ENCODE measurements around the gene LPP.

The LPP gene

DNA sequence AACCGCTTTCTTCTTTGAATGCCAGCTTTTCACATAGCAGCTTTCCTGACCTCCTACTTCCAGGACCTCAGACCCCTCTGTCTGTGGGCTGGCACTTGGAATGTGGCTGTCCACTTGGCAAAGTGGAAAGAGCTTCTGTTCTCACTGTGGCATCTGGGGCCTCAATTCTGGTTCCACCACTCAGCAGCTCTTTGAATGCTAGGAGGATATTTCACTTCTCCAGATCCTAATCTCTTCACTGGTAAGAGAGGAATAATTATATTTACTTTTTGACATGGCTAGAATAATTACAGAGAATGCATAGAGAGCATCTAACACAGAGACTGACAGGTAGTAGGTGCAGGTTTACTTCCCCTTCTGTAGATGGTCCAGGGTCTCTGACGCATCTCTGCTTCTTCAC is 405.9 kb downstream of the LPP start:
- DNase-seq, result no peak
- intact Hi-C loops (cut with DNase I), result no loop called here

DNA sequence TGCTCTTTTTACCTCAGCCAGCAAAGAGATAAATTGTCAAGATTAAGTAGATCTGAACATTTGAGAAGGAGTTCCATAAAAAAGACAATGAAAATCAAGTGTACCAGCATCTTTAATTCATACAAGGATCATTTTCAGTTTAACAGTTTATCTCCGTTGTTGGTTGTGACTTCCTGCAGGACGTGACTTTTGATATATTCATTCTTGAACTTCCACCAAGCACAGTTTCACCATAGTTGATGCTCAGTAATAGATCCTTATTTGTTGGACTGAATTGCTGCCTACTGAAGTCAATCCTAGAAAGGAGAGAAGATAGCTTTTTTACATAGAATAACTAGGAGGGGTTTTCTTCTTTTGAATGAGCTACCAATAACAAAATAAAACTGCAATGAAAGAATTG is 408.2 kb downstream of the LPP start:
- intact Hi-C loops (cut with DNase I), result no loop called here
- no peak for DNase-seq

DNA sequence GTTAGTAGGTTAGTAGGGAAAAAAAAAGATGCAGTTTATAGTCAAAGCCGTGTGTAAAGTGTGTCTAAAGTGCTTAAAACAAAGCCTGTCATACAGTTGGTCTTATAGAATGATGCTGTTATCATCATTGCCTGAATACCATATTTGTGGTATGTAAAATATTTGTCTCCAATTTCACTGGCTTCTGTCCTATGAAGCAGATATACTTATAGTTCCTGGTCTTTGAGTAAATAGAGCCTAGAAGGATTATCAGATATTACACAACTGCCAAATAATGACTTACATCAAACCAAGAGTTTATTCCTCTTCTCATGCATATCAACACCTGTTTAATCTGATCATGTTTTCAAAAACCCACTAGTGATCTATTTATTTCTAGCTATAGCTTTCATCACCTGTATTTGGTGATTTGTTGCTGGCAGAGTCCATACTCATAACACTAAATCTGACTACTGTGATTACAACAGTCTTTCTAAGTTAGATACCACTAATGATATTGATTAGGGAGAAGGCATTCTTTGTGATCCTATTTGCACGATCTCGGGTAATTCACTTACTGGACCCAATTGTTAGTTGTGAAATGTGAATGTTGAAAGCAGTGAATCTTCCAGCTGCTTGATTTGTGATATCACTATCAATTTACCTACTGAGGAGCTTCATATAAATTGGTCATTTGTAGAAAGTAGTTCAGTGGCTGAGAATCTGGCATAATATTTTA is 413.7 kb downstream of the LPP start:
- DNase-seq, result no peak
- intact Hi-C loops (cut with DNase I), result no loop called here

DNA sequence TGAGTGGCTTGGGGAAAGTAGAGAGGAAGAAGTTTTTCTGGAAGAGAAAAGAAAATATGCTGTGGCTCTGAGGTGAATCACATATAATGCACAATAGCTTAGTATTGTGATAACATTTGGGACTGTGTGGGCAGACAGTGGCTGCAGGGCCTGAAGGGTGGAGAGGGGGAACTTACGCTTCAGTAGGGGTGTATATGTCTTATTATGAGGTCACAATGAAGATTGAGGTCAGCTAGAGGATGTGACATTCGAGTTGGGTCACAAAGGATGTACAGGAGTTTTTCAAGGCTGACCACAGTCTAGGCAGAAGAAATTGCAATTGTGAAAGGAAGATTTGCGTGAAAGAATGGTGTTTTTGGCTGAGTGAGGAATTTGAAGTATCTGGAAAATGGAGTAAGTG is 414.8 kb downstream of the LPP start:
- DNase-seq, result no peak
- intact Hi-C loops (cut with DNase I), result no loop called here

DNA sequence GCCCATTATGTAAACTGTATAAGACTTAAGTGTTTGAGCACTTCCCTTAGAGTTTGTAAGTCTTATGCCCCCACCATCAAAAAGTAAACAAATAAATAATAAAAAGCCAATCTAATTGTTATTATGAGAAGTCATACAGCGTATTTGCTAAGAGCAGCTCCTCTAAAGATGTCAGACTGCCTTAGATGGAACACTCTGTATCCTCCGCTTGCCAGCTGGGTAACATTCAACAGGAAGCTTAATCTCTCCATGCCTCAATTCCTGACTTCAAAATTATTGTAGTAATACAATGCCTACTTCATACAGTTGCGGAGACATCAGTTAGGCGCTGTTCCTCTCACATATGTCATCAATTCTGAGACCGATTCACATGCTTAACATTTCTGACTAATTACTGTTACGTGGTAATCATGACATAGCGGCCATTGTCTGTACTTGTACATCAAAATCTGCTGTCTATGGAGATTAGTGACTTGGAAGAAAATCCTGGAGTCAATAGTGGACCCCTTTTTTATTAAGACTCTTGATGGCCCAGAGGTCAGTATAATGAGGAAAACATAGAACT is 417.7 kb downstream of the LPP start:
- intact Hi-C loops (cut with DNase I), result no loop called here
- no peak for DNase-seq

DNA sequence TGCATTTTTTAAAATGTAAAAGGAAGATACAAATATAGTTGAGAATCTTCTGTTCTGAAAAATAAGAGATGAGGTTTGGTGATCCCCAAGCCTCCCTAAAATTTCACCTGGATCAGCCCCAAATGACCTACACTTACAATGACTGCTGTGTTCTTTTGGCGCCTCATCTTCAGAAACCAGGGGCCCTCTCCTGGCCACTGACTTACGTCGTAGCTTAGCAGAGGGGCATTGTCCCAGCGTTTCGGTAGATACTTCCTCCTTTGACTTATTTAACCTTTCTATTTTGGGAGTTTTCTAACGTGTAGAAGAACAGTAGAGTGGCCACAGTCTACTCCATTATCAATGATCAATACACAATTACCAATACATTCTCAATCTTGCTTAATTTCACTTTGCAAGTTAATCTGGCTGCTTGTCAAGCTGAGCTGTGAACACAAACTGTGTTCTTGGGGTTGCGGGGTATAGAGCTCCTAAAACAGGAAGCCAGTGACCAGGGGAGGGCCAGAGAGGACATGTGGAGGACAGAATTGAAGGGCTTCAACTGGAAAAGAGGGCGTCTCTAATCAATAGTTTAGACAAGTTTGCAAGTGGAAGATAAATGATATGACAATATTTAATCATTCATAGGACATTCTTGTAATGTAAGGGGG is 419.5 kb downstream of the LPP start:
- intact Hi-C loops (cut with DNase I), result no loop called here

DNA sequence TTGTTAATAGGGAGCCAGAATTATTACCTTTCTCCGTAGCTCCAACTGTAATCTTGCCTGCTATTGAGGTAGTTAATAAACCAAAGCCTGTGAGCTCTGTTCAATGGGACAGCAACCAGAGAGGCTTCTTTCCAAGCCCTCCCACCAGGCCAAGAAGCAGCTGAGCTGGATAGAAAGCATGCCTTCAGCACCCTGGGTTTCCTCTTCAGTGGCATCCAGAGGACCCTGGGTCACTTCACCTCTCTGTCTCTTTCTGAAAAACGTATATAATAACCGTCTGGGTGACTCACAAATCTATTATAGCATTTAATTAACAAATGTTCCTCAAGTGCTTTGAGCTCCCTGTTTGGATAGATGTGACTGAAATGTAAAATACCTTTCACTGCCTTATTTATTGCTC is 420.0 kb downstream of the LPP start:
- intact Hi-C loops (cut with DNase I), result no loop called here
- no peak for DNase-seq

More for the DNA sequence above, 419.5 kb downstream of the LPP start:
- peak in 7 of 42 donors; percentile 10 to 42 (median 20) for DNase-seq

DNA sequence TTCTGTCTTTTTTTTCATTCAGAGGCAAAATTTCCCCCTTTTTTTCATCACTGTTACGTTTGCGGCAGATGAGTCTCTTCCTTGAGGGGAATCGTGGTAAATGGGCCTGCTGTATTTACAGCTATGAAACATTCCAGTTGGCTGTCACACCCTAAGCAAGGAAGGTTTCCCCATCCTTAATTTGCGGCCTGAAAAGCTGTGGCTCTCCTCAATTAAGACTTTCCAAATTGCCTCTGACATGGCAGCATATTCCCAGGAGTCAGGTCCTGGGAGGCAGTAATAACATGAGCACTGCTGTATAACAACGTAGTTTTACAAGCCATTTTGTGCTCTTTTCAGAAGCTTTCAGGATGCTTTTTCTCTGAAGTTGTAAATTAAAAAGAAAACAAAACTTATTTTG is 420.9 kb downstream of the LPP start:
- intact Hi-C loops (cut with DNase I), result no loop called here
- no peak for DNase-seq

DNA sequence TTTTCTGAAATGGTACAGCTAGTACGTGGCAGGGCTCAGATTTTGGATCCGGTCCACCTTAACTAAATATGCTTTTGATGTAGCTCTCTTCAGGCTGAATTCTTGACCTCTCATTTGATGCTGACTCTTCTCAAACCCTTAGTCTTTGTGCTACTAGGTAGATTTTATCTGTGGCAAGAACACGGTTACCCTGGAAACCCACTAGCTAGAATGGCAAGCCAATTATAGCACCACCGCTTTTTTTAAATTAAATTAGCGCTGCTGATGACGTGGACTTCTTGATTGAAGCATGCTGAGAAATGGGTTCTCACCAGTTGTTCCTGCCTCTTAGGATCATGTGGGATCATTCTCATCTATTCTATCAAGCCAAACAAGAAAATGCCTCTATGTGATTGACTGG is 421.5 kb downstream of the LPP start:
- intact Hi-C loops (cut with DNase I), result no loop called here

DNA sequence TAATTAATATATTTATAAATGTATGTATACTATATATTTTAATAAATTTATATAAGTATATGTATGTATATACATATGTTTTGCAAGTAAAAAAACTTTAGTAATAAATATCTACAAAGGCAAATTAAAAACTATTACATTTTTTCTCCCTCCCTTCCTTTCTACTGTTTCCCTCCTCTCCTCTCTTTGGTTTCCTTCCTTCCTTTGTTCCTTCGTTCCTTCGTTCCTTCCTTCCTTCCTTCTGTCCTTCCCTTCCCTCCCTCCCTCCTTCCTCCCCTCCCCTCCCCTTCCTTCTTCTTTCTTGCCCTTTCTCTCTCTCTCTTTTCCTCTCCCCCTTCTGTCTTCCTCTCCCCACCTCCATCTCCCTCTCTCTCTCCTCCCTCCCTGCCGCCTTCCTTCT is 423.6 kb downstream of the LPP start:
- no peak for DNase-seq
- intact Hi-C loops (cut with DNase I), result no loop called here

More for the DNA sequence above, 421.5 kb downstream of the LPP start:
- DNase-seq, result peak in 4 of 42 donors; percentile 12 to 42 (median 31)

DNA sequence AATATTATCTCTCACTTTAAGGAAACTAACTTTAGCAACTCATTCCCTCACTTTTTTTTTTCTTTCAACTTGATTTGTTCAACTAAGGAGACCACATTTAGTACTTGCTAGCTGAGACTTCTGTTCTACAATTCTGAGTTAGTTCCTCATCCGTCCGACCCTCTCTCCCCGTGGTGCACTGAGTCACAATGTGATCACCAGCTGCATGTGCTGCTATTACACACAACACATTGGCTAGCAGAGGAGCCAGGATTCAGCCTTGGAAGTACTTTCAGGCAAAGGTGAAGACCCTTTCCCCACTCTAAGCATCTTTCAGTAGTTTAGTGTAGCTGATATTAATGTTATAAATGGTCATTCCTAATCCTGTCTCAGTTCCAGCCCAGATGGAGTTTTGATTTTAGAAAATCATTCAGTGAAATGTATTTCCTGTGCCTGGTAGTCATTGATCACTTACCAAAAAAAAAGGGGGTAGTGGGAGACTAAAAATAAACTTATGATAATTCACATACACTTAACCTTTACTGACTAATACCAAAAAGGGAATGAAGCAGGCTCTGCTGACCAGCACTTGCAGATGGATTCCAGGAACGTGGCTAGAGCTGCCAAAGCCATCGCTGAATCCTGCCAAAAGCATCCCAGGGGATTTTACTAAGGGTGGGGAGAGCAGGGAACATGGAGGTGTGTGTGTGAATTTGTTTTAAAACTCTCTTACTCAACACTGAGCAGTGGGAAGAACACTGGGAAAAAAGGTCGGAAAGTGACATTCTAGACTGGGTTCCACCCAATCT is 424.8 kb downstream of the LPP start:
- intact Hi-C loops (cut with DNase I), result no loop called here
- DNase-seq, result peak in 10 of 42 donors; percentile 10 to 69 (median 35)

DNA sequence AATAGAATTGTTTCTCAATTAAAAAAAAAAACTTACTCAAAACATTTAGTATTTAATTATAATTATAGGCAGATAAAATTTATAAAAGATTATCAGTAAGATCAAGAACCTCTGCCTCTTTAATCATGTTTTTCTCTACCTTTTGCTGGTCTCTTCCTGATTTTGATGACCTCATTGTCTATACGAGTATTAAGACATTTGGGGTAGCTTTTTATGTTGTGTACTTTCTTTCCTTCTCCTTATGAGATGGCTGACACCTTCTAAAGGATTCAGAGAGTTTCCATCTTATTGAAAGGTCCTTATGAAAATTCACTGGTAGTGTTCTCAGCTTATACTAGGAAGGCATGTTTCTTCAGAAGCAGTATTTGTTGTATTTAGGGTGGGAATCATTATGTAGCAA is 426.3 kb downstream of the LPP start:
- no peak for DNase-seq
- intact Hi-C loops (cut with DNase I), result loop anchor here (10.0 kb wide), 2 partner anchors 365 to 835 kb away; partner anchors contain the start of gene BCL6

DNA sequence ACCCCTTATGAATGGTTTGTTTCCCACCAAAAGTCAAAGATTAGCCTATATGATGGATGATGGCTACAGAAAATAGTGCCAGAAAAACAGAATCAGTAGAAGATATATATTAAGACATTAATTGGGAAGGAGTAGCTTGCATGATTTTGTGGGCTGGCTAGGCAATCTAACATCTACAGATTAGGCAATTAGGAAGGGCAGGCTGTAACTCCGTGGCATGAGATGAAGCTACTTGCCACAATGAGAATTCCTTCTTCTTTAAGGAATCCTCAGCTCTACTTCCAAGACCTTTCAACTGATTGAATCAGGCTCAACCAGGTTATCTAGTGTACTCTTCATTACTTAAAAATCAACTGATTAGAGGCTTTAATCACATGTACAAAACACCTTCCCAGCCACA is 426.7 kb downstream of the LPP start:
- DNase-seq, result no peak
- intact Hi-C loops (cut with DNase I), result loop anchor here (10.0 kb wide), 2 partner anchors 364 to 836 kb away; partner anchors contain the start of gene BCL6

DNA sequence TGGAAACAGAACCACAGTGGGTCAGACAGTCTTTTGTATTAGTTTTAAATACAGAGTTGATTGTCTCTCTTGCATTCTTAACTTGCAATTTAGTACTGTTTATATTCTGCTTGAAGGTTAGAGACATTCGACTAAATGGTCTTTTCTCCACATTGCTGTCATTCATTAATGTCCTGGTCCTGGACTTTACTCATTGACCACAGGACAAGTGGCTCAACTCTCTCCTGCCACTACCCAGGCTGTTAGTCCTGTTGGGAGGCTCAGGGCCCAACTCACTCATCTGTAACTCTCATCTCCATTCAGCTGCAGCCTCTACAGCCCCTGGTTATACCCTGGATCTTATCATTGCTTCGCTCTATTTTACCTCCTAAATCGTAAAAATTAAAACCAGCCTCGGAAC is 427.4 kb downstream of the LPP start:
- intact Hi-C loops (cut with DNase I), result loop anchor here (10.0 kb wide), 2 partner anchors 363 to 837 kb away; partner anchors contain the start of gene BCL6
- DNase-seq, result no peak

DNA sequence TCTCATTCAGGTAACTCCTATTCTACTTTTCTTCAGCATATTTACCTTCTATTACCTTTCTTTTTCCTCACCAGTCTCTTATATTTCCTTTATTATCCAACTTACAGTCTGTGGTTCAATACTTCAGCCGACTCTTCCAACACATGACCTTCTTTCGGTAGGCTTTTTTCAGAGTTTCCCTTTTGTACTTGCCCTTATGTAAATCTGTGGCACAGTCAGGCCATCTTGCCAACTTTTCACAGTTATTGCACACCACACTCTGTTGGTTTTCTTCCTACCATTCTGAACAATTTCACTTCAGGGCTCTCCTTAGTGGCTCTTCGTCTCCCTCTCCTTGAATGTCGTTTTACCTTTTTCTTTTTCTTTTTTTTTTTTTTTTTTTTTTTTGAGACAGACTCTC is 427.8 kb downstream of the LPP start:
- intact Hi-C loops (cut with DNase I), result loop anchor here (10.0 kb wide), 2 partner anchors 363 to 837 kb away; partner anchors contain the start of gene BCL6
- no peak for DNase-seq

DNA sequence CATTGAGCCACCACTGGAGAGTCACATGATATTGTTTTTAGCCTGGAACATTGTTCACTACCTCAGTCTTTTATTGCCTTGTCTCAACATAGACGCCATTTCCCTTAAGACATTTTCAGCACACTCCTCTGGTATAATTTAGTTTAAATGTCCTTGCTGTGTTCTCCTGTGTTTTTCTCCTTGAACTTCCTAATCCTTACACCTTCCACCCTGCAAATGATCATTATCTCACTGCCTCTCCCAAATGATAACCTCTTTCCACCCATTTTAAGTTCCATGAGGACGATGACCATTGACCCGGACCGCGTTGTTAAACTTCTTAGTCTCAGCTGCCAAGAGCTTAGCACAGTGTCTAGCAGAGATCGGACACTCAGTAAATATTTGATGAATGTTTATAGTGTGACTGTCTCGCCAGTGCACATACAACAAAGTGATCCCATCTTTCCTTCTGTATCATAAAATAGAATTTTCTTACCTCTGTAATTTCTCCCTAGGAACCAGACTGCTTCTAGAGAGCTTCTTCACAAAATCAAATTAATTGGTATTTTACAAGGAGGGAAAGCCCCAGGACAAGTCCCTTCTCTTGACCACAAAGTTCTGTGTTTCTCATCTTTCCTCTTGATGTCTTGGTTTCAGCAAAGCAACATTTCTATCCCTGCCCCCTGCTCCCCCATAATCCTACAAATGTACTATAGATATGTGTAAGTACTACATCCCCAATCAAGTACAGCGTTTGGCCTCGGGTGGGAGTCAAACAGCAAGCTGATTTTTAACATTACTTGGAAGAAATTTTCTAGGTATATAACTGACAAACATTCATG is 429.6 kb downstream of the LPP start:
- intact Hi-C loops (cut with DNase I), result loop anchor here (10.0 kb wide), 2 partner anchors 361 to 839 kb away; partner anchors contain the start of gene BCL6
- no peak for DNase-seq

DNA sequence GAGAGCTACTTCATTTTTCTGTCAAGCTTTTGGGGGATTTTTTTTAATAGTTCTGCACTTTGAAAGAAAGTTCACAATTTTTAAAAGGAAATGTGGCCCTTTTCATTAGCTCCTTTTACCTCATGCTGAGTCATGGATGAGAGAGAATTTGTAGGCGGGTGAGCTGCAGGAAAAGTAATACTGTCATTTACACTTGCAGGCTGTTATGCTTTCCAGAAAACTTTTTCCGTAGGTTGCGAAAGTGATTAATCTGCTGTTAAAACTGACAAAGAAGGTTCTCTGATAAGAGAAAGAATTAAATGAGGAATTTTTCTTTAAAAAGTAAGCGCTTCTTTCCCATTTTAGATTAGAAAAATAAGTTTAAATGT is 430.2 kb downstream of the LPP start:
- intact Hi-C loops (cut with DNase I), result loop anchor here (10.0 kb wide), 2 partner anchors 361 to 839 kb away; partner anchors contain the start of gene BCL6
- DNase-seq, result peak in 18 of 42 donors; percentile 13 to 76 (median 48)

DNA sequence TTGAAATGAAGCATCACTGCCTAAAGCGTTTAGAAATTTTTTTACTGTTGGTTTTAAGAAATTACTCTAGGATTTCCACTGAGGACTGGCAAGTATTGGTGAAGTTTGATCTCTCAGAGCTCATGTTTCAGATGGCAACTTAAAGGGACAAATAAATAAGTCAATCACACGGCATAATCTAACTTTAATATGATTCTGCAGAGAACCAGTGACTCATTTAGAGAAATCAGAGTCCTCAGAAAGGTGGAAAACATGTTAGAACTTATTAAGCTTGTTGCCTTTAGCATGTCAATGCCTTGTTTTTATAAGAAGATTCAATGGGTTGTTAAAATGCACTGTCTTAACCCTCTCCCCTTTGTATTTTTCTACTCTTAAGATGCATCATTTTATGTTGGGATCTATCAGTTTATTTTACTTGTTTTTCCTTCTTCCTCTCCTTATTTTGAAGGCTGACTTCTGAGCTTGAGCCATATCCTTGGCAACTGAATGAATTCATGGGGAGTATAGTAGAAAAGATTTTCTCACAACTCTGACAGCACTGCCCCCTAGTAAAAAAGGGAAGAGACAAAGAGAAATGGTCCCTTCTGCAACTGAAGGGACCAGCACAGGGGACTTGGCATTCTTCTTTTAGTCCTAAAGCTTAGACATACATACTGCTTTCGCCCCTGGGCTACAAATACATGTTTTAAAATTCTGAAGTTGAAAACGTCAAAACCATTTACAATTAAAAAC is 431.2 kb downstream of the LPP start:
- DNase-seq, result no peak
- intact Hi-C loops (cut with DNase I), result loop anchor here (10.0 kb wide), 2 partner anchors 360 to 840 kb away; partner anchors contain the start of gene BCL6

All from head of caudate nucleus (tissue), 42 donors.